SK-N-MC (cell line): ENCODE measurements around the gene DNMT3B.

Experiments used
- DNase-seq: peaks from one replicate; pipeline ENCODE4 v3.0.0-alpha.2; 2011; ENCODE audit warnings: low read depth, low spot score
- H3K27ac ChIP-seq: fragments of 200-600 bp; sonication (generic); 2 replicates; pipeline ENCODE4 v1.5.1; 2016; ENCODE audit warnings: mixed run types
- H3K36me3 ChIP-seq: fragments of 200-600 bp; sonication (generic); 2 replicates; pipeline ENCODE4 v1.6.1; 2017; ENCODE audit warnings: antibody characterized with exemption, low read length, mixed read lengths; ENCODE audit not compliant: insufficient read depth
- H3K4me3 ChIP-seq: fragments of 200-600 bp; sonication (generic); 2 replicates; pipeline ENCODE4 v1.5.1; 2016
- H3K9ac ChIP-seq: fragments of 200-600 bp; sonication (generic); 2 replicates; pipeline ENCODE4 v1.8.0; 2017; ENCODE audit warnings: mixed run types, mixed read lengths; ENCODE audit not compliant: insufficient read length
- H3K9me3 ChIP-seq: fragments of 200-600 bp; sonication (generic); 2 replicates; pipeline ENCODE4 v1.6.1; 2017; ENCODE audit warnings: low read depth, mild to moderate bottlenecking, antibody characterized with exemption, low read length, moderate library complexity, mixed read lengths
- EZH2 ChIP-seq: fragments of 200-600 bp; sonication (generic); IDR thresholded peaks from one replicate; pipeline ENCODE4 v1.6.1; 2017; ENCODE audit warnings: antibody characterized with exemption
- FOXP2 ChIP-seq: optimal IDR thresholded peaks from 2 replicates; pipeline ENCODE3; 2011; ENCODE audit warnings: mild to moderate bottlenecking, moderate library complexity; ENCODE audit not compliant: insufficient read depth; ENCODE audit errors: extremely low read length, control extremely low read depth
- POLR2AphosphoS5 ChIP-seq: IDR thresholded peaks from 2 replicates; pipeline ENCODE4 v1.6.1; 2012; ENCODE audit warnings: mild to moderate bottlenecking, low read depth, low read length, borderline replicate concordance

Gene DNMT3B

GRCh38 chr20:32837157-32837556, 75.0 kb downstream of the DNMT3B start:
- H3K9me3 ChIP-seq, result no peaks in the 10 kb centered on the region
- H3K27ac ChIP-seq, result no peak overlapping the region
- TF ChIP-seq POLR2AphosphoS5 (no peak), EZH2 (no peak), FOXP2 (no peak)
- peaks cover 83% of the 10 kb centered on the region for H3K36me3 ChIP-seq
- no peak overlapping the region for H3K9ac ChIP-seq
- no peak overlapping the region for H3K4me3 ChIP-seq
- no peak for DNase-seq

GRCh38 chr20:32839227-32839981, 77.2 kb downstream of the DNMT3B start:
- Histone ChIP-seq H3K27ac (no peak overlapping the region), H3K9ac (no peak overlapping the region), H3K36me3 (peaks cover 84% of the 10 kb centered on the region), H3K4me3 (no peak overlapping the region), H3K9me3 (no peaks in the 10 kb centered on the region)
- TF ChIP-seq POLR2AphosphoS5, result no peak
- no peak for TF ChIP-seq FOXP2
- no peak for TF ChIP-seq EZH2
- no peak for DNase-seq

- no peak overlapping the region for H3K9ac ChIP-seq
- no peak for DNase-seq
- no peaks in the 10 kb centered on the region for H3K9me3 ChIP-seq
- TF ChIP-seq POLR2AphosphoS5 (no peak), FOXP2 (no peak), EZH2 (no peak)
- H3K4me3 ChIP-seq, result no peak overlapping the region
- peaks cover 85% of the 10 kb centered on the region for H3K36me3 ChIP-seq
- no peak overlapping the region for H3K27ac ChIP-seq
These were observed 77.7 kb downstream of the DNMT3B start for GRCh38 chr20:32839982-32840285.

- H3K36me3 ChIP-seq, result peaks cover 85% of the 10 kb centered on the region
- no peak for DNase-seq
- H3K27ac ChIP-seq, result no peak overlapping the region
- TF ChIP-seq FOXP2 (no peak), POLR2AphosphoS5 (no peak), EZH2 (no peak)
- no peaks in the 10 kb centered on the region for H3K9me3 ChIP-seq
- H3K9ac ChIP-seq, result no peak overlapping the region
- H3K4me3 ChIP-seq, result no peak overlapping the region
These were observed 79.0 kb downstream of the DNMT3B start for GRCh38 chr20:32841174-32841573.

- DNase-seq, result no peak
- no peak overlapping the region for H3K27ac ChIP-seq
- no peak overlapping the region for H3K4me3 ChIP-seq
- H3K9ac ChIP-seq, result no peak overlapping the region
- no peaks in the 10 kb centered on the region for H3K9me3 ChIP-seq
- TF ChIP-seq POLR2AphosphoS5, result no peak
- peaks cover 85% of the 10 kb centered on the region for H3K36me3 ChIP-seq
These were observed 79.4 kb downstream of the DNMT3B start for GRCh38 chr20:32841632-32842031.

- H3K27ac ChIP-seq, result no peak overlapping the region
- DNase-seq, result no peak
- H3K9ac ChIP-seq, result no peak overlapping the region
- TF ChIP-seq POLR2AphosphoS5 (no peak), EZH2 (no peak), FOXP2 (no peak)
- H3K9me3 ChIP-seq, result no peaks in the 10 kb centered on the region
- no peak overlapping the region for H3K4me3 ChIP-seq
- peaks cover 86% of the 10 kb centered on the region for H3K36me3 ChIP-seq
These were observed 80.7 kb downstream of the DNMT3B start for GRCh38 chr20:32842688-32843524.

GRCh38 chr20:32845786-32846185, 83.6 kb downstream of the DNMT3B start:
- no peak overlapping the region for H3K4me3 ChIP-seq
- H3K36me3 ChIP-seq, result peaks cover 77% of the 10 kb centered on the region
- no peak overlapping the region for H3K9ac ChIP-seq
- no peak overlapping the region for H3K27ac ChIP-seq
- TF ChIP-seq POLR2AphosphoS5 (no peak), FOXP2 (no peak), EZH2 (no peak)
- no peak for DNase-seq
- no peaks in the 10 kb centered on the region for H3K9me3 ChIP-seq

- Histone ChIP-seq H3K27ac (no peak overlapping the region), H3K36me3 (peaks cover 80% of the 10 kb centered on the region), H3K9ac (no peak overlapping the region), H3K4me3 (no peak overlapping the region), H3K9me3 (no peaks in the 10 kb centered on the region)
- DNase-seq, result no peak
- no peak for TF ChIP-seq POLR2AphosphoS5
- TF ChIP-seq FOXP2, result no peak
- no peak for TF ChIP-seq EZH2
These were observed 84.7 kb downstream of the DNMT3B start for GRCh38 chr20:32846852-32847251.

GRCh38 chr20:32847964-32848363, 85.8 kb downstream of the DNMT3B start:
- Histone ChIP-seq H3K36me3 (peaks cover 78% of the 10 kb centered on the region), H3K9ac (no peak overlapping the region), H3K9me3 (no peaks in the 10 kb centered on the region), H3K4me3 (no peak overlapping the region), H3K27ac (no peak overlapping the region)
- no peak for TF ChIP-seq FOXP2
- no peak for TF ChIP-seq EZH2
- DNase-seq, result no peak
